NCI-H2227 treated with DMSO at 0.1 percent for 48 hours (cell line): ENCODE data around the gene TPBGL.
"Not testable (repeated sequence)": the region's sequence is repeated elsewhere in the genome, so short reads cannot be mapped to it uniquely, and the experiment has no call there.

Experiments
- DNase-seq: peaks from one replicate; lab custom pipeline; 2025; lab: John Stamatoyannopoulos, UW

TPBGL gene

GRCh38 chr11:75272821-75273301, 32.3 kb downstream of the TPBGL start:
- no peak for DNase-seq

DNA sequence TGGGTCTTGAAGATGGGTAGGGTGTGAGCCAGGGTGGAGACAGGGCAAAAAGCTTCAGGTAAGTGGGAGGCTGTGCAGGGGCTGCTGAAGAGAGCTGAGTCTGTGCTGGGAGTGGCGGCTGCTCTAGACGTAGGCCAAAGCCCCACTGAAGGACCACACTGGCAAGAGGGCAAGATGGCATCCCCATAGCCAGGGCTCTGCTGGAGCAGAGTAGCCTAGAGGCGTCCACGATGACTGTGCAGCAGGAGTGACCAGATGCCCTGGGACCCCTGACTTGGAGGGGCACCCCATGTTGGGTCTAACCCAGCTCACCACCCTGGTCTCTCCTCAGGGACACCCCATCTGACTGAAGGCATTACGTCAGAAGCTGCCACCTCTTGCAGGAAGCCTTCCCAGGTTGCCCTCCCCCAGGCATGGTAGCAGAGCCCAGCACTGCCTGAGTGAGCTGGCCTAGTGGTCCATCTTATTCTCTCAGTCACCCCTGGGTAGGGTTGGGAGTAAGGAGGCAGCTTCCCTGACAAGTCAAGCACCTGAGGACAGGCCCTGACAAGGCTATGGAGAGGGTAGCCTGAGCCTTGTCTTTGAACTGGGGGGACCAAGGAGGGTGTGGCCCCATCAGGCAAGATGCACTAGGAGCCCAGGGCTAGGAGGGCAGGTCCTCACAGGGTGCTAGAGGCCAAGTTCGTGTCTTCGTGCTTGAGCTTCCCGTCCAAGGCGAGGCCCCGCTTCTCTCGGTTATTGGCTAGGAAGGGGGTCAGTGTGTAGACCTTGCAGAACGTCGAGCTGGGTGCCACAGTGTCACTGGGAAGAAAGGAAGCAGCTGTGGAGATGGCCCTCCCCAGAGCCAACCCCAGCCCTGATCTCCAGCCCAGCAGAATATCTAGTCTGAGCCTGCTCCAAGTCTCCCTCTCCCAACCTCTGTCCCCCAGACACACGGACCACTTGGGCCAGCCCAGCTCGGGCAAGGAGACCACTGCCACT, 33.1 kb downstream of the TPBGL start:
- DNase-seq = no peak

- DNase-seq = not testable (repeated sequence)
Measured at GRCh38 chr11:75274716-75275115, 34.1 kb downstream of the TPBGL start.

GRCh38 chr11:75275581-75275980, 35.0 kb downstream of the TPBGL start:
- DNase-seq = no peak

- DNase-seq = no peak
Measured at GRCh38 chr11:75276186-75276585, 35.6 kb downstream of the TPBGL start.

DNA sequence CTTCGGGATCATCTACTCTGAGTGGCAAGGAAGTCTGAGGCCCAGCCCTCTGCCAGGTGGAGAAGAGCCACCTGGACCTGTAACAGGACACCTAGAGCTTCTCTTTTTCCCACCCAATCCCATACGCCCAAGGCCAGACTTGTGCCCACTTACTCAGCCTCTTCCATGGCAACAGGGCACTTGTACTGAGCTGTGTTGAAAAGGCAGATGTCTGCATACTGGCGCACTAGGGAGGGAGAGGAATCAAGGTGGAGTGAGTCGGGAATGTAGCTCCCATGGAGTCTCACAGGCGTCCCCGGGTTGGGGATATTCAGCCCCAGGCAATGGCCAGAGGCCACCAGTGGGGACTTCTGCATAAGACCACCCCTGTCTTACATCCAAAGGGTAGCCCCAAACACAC, 36.1 kb downstream of the TPBGL start:
- DNase-seq = no peak

DNA sequence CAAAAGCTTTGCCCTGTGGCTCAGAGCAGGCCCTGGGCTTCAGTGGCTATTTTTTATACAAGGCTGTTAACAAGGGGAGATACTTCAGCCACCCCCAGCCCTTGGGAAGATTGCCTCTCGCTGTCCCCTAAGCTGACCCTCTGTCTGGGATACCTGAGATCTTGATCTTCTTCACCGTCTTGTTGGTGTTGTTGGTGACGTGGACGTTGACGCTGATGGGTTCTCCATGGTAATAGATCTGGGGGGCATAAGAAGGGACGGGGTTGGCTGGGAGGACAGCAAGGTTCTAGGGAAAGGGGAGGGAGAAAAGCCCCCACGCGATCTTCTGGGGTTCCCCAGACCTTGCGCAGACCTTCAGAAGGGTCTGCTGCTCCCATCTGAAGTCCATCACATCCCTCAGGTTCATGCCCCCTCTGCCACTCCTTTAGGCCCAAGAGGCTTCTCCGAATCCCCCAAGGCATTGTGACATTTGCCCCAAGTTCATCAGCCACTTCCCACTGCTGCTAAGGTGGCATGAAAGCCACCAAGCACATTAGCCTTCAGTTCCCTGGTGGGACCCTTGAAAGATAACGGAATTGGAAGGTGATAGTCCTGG, 36.7 kb downstream of the TPBGL start:
- no peak for DNase-seq

GRCh38 chr11:75277991-75278790, 37.6 kb downstream of the TPBGL start:
- DNase-seq = no peak

DNA sequence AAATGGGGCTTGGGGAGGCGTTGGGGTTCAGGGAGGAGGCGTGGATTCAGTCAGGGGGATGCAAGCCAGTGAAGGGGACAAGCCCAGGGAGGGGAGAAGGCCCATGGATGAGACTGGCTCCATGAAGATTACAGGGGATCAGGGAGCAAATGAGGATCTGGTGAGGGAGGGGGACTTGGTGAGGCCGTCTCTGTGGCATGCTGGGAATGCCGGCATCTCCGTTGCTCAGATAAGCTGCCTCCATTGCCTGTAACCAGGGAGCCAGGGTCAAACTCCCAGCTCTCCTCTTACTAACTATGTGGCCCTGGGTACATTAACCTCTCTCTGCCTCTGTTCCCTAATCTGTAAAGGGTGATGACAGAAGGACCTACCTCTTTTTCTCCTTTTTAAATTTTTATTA, 38.7 kb downstream of the TPBGL start:
- DNase-seq = no peak

- DNase-seq = peak; percentile 37
Measured at GRCh38 chr11:75280227-75280701, 39.7 kb downstream of the TPBGL start.

- DNase-seq = no peak
Measured at GRCh38 chr11:75280770-75281468, 40.3 kb downstream of the TPBGL start.

GRCh38 chr11:75281469-75282095, 41.0 kb downstream of the TPBGL start:
- DNase-seq = no peak

DNA sequence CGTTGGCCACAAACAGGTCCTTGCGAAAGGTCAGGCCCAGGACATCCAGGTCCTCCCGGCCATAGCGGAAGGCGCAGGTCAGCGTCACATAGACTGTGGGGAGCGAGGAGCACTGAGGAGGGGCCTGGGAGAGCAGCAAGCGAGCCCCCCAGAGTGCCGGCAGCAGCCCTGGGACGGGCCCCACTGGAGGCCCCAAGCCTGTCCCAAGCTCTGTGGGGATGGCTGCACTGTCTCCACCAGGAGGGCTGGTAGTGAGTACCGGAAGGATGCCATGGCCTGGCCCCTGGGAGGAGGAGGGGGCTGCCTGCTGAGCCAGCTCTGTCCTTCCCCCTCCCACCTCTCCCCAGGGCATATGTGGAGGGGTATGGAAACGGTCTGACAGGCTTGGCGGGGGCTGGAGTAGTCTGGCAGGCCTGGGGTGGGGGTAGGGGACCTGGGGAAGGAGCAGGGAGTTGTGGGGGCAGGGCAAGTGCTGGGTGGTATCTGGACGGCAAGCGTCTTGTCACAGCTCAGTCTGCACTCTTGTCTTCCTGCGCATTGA, 42.9 kb downstream of the TPBGL start:
- no peak for DNase-seq

GRCh38 chr11:75285776-75286360, 45.3 kb downstream of the TPBGL start:
- DNase-seq = no peak

GRCh38 chr11:75286826-75287465, 46.4 kb downstream of the TPBGL start:
- no peak for DNase-seq

GRCh38 chr11:75287579-75287978, 47.0 kb downstream of the TPBGL start:
- no peak for DNase-seq

- no peak for DNase-seq
Measured at GRCh38 chr11:75289511-75289760, 48.9 kb downstream of the TPBGL start.

GRCh38 chr11:75289919-75290318, 49.3 kb downstream of the TPBGL start:
- no peak for DNase-seq

DNA sequence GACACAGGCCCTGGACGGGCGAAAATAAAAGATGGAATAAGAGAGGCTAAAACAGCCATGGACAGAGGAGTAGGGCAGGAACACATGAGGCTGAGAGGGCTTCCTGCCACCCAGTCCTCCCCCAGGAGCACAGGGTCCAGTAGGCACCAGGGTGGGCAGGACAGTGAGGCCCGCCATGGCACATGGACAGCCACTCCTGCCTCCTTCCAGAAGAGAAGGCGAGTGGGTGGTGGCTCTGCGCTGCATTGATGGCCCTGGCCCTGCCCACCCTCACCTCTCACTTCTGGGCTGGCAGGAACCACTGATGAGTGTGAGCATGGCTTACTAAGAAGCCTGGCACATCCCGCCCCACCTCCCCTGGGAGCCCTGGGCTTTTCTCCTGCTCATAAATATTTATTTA, 51.2 kb downstream of the TPBGL start:
- DNase-seq = no peak

- DNase-seq = no peak
Measured at GRCh38 chr11:75292943-75293342, 52.4 kb downstream of the TPBGL start.
